Smooth muscle cell (in vitro differentiated cells): ENCODE results near the gene CRYBB1. TPM values are rescaled to one million over a fixed set of nuclear protein-coding genes. Genes with fewer than 3 reads are reported as not detected.

Experiments used
- DNase-seq: peaks from one replicate; lab custom pipeline; 2025; ENCODE audit not compliant: unreplicated experiment; lab: John Stamatoyannopoulos, UW
- H2AFZ ChIP-seq: fragments of 200-600 bp; sonication (generic); 2 replicates; pipeline ENCODE4 v1.6.0; 2016; ENCODE audit warnings: antibody characterized with exemption, low read depth, mild to moderate bottlenecking
- H3F3A ChIP-seq: fragments of 200-600 bp; sonication (generic); 2 replicates; pipeline ENCODE4 v1.6.0; 2017; ENCODE audit warnings: antibody characterized with exemption, low read depth
- H3K27ac ChIP-seq: fragments of 200-600 bp; sonication (generic); 2 replicates; pipeline ENCODE4 v1.5.1; 2016; ENCODE audit warnings: low read depth, mild to moderate bottlenecking
- H3K27me3 ChIP-seq: fragments of 200-600 bp; sonication (generic); 2 replicates; pipeline ENCODE4 v1.6.1; 2016; ENCODE audit warnings: low read depth, mild to moderate bottlenecking
- H3K36me3 ChIP-seq: fragments of 200-600 bp; sonication (generic); 2 replicates; pipeline ENCODE4 v1.5.1; 2016; ENCODE audit warnings: low read depth
- H3K4me1 ChIP-seq: fragments of 200-600 bp; sonication (generic); 2 replicates; pipeline ENCODE4 v1.5.1; 2016; ENCODE audit warnings: low read depth
- H3K4me2 ChIP-seq: fragments of 200-600 bp; sonication (generic); 2 replicates; pipeline ENCODE4 v1.6.0; 2016; ENCODE audit warnings: mild to moderate bottlenecking
- H3K4me3 ChIP-seq: fragments of 200-600 bp; sonication (generic); 2 replicates; pipeline ENCODE4 v1.5.1; 2016; ENCODE audit warnings: mild to moderate bottlenecking
- H3K79me2 ChIP-seq: fragments of 200-600 bp; sonication (generic); 2 replicates; pipeline ENCODE4 v1.6.0; 2016; ENCODE audit warnings: low read depth, mild to moderate bottlenecking
- H3K9ac ChIP-seq: fragments of 200-600 bp; sonication (generic); 2 replicates; pipeline ENCODE4 v1.6.0; 2016; ENCODE audit warnings: low read depth
- H3K9me3 ChIP-seq: fragments of 200-600 bp; sonication (generic); replicated peaks from 2 replicates; pipeline ENCODE4 v1.5.1; 2016; ENCODE audit warnings: low read depth
- H4K20me1 ChIP-seq: fragments of 200-600 bp; sonication (generic); 2 replicates; pipeline ENCODE4 v1.6.0; 2016; ENCODE audit warnings: low read depth
- WGBS: methylation state at CpG from one replicate; pipeline ENCODE4 v1.1.7; 2016; ENCODE audit warnings: low lambda C conversion rate; 5-methylcytosine and 5-hydroxymethylcytosine counted together
- polyA plus RNA-seq: library from polyadenylated mRNA; unstranded; fragments of >200 nt; fragmentation: Nextera tagmentation; extraction: Ambion mirVana; gene quantifications from 2 replicates; pipeline ENCODE4 v1.2.1, GENCODE V29; 2016
- total RNA-seq: library from RNA; depleted of rRNA; stranded (reverse); fragments of >200 nt; gene quantifications from 2 replicates; pipeline ENCODE4 v1.2.3, GENCODE V29; 2014
- TF ChIP-seq, protein P1 (sequence below): fragments of 200-600 bp; sonication (generic); IDR thresholded peaks from 2 replicates; pipeline ENCODE4 v1.5.1; 2017; ENCODE audit warnings: borderline replicate concordance, mild to moderate bottlenecking, antibody characterized with exemption; ENCODE audit not compliant: insufficient read depth, poor library complexity, severe bottlenecking

Gene CRYBB1
- total and polyA plus RNA-seq, 2 experiments from 2014 or later, result not detected

DNA sequence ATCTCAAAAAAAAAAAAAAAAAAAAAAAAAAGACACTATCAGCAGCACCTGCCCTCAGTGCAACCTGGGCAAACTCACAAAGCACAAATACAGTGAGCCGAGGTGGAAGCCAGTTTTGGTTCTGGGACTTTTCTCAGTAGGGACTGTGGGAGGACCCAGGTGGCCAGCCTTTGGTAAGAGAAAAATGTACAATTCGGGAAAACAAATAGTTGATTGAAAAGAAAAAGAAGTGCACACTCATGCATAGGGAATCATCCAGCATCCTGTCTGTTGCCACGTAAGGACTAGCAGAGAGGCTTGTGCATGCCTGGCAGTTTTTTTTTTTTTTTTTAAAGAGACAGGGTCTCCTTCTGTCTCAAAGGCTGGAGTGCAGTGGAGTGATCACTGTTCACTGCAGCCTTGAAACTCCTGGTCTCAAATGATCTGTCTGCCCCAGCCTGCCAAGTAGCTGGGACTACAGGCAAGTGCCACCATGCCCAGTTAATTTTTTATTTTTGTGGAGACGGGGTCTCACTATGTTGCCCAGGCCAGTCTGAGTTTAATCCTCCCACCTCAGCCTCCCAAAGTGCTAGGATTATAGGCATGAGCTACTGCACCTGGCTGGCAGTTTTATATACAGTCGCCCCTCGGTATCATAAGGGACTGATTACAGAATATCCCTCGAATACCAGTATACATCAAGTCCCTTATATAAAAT, 64.6 kb downstream of the CRYBB1 start:
- WGBS, result 56% methylated on average over 7 of the region's 7 CpGs
- Histone ChIP-seq H3K9me3 (no peaks in the 10 kb centered on the region), H3F3A (peaks cover 7% of the 10 kb centered on the region), H3K4me1 (peaks cover 22% of the 10 kb centered on the region), H4K20me1 (peaks cover 7% of the 10 kb centered on the region), H3K27ac (peak overlapping the region; percentile 90), H2AFZ (no peak overlapping the region), H3K9ac (peak overlapping the region; percentile 61), H3K27me3 (no peaks in the 10 kb centered on the region), H3K4me3 (no peak overlapping the region), H3K36me3 (no peaks in the 10 kb centered on the region), H3K4me2 (peak overlapping the region; percentile 76), H3K79me2 (peaks cover 34% of the 10 kb centered on the region)
- DNase-seq, result no peak
- TF ChIP-seq, protein P1, sequence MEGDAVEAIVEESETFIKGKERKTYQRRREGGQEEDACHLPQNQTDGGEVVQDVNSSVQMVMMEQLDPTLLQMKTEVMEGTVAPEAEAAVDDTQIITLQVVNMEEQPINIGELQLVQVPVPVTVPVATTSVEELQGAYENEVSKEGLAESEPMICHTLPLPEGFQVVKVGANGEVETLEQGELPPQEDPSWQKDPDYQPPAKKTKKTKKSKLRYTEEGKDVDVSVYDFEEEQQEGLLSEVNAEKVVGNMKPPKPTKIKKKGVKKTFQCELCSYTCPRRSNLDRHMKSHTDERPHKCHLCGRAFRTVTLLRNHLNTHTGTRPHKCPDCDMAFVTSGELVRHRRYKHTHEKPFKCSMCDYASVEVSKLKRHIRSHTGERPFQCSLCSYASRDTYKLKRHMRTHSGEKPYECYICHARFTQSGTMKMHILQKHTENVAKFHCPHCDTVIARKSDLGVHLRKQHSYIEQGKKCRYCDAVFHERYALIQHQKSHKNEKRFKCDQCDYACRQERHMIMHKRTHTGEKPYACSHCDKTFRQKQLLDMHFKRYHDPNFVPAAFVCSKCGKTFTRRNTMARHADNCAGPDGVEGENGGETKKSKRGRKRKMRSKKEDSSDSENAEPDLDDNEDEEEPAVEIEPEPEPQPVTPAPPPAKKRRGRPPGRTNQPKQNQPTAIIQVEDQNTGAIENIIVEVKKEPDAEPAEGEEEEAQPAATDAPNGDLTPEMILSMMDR, result no peak

DNA sequence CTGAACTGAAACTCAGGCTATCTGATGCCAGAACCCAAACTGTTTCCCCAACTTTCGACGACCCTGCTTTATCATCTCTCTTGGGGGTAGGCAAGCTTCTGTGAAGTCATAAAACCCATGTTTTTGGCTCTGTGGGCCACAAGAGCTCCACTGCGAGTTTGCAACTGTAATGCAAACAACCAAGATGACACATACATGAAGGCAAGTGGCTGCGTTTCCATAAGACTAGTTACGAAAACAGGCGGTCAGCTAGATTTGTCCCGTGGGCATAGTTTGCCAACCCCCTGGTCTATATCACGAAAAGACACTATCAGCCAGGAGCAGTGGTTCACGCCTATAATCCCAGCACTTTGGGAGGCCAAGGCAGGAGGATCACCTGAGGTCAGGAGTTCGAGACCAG, 65.4 kb downstream of the CRYBB1 start:
- Histone ChIP-seq H3K9me3 (no peaks in the 10 kb centered on the region), H3K4me1 (peaks cover 20% of the 10 kb centered on the region), H3K79me2 (peaks cover 42% of the 10 kb centered on the region), H3K4me2 (no peak overlapping the region), H3K27ac (peak overlapping the region; percentile 90), H2AFZ (no peak overlapping the region), H3K36me3 (no peaks in the 10 kb centered on the region), H3K9ac (peak overlapping the region; percentile 61), H3K27me3 (no peaks in the 10 kb centered on the region), H3F3A (peaks cover 7% of the 10 kb centered on the region), H3K4me3 (no peak overlapping the region), H4K20me1 (peaks cover 7% of the 10 kb centered on the region)
- no peak for DNase-seq
- WGBS, result 50% methylated on average over 10 of the region's 10 CpGs
- TF ChIP-seq, protein P1, result no peak

DNA sequence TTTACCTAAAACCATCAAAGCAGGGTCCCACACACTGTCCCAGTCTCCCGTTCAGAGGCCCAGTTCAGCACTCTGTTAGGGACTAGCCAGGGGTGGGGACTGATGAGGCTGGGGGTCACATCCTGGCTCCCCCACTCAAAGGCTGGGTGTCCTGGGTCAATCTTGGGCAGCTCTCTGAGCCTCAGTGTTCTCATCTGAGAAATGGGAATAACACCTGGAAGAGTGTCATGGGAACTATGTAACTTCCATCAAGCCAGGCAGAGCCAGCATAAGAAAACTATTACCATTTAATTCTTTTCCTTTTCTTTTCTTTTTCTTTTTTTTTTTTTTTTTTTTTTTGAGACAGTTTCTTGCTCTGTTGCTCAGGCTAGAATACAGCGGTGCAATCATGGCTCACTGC, 66.3 kb downstream of the CRYBB1 start:
- Histone ChIP-seq H3K4me1 (peaks cover 20% of the 10 kb centered on the region), H3K36me3 (no peaks in the 10 kb centered on the region), H3K4me2 (peak overlapping the region; percentile 63), H3K79me2 (peaks cover 44% of the 10 kb centered on the region), H3F3A (peaks cover 7% of the 10 kb centered on the region), H3K9me3 (no peaks in the 10 kb centered on the region), H3K4me3 (no peak overlapping the region), H3K27me3 (no peaks in the 10 kb centered on the region), H3K27ac (peak overlapping the region; percentile 88), H3K9ac (peak overlapping the region; percentile 11), H4K20me1 (peaks cover 7% of the 10 kb centered on the region), H2AFZ (no peak overlapping the region)
- WGBS, result 98% methylated on average over 2 of the region's 2 CpGs
- TF ChIP-seq, protein P1, result no peak
- no peak for DNase-seq
